H9 (cell line): Measurements from ENCODE around the gene ADAM11. TPM values are rescaled to one million over a fixed set of nuclear protein-coding genes. Genes with fewer than 3 reads are reported as not detected.

Experiments used
- DNase-seq: peaks from one replicate; pipeline ENCODE4 v3.0.0-alpha.2; 2017
- H2AFZ ChIP-seq: one replicate; pipeline ENCODE4 v1.6.1; 2013; ENCODE audit warnings: mild to moderate bottlenecking, low read length, control low read depth, moderate library complexity
- H2AK5ac ChIP-seq: 2 replicates; pipeline ENCODE4 v1.6.1; 2013; ENCODE audit warnings: low read length, control low read depth, mixed read lengths; ENCODE audit not compliant: insufficient read length
- H2BK120ac ChIP-seq: one replicate; pipeline ENCODE4 v1.6.1; 2013; ENCODE audit warnings: low read depth, mild to moderate bottlenecking, low read length, control low read depth, inconsistent platforms; ENCODE audit not compliant: poor library complexity, severe bottlenecking
- H2BK12ac ChIP-seq: 2 replicates; pipeline ENCODE4 v1.6.1; 2013; ENCODE audit warnings: low read length, control low read depth, mixed read lengths, low read depth; ENCODE audit not compliant: insufficient read length
- H2BK15ac ChIP-seq: 2 replicates; pipeline ENCODE4 v1.6.1; 2013; ENCODE audit warnings: low read depth, low read length, control low read depth
- H2BK20ac ChIP-seq: one replicate; pipeline ENCODE4 v1.6.1; 2013; ENCODE audit warnings: low read depth, mild to moderate bottlenecking, low read length, control low read depth, inconsistent platforms; ENCODE audit not compliant: poor library complexity, severe bottlenecking
- H2BK5ac ChIP-seq: 2 replicates; pipeline ENCODE4 v1.6.1; 2013; ENCODE audit warnings: low read length, control low read depth, mixed read lengths; ENCODE audit not compliant: insufficient read length
- H3K14ac ChIP-seq: 2 replicates; pipeline ENCODE4 v1.6.1; 2013; ENCODE audit warnings: low read length, control low read depth; ENCODE audit not compliant: insufficient read depth
- H3K18ac ChIP-seq: 2 replicates; pipeline ENCODE4 v1.6.1; 2013; ENCODE audit warnings: low read depth, mild to moderate bottlenecking, mixed read lengths, low read length, control low read depth; ENCODE audit not compliant: insufficient read length
- H3K23ac ChIP-seq: 2 replicates; pipeline ENCODE4 v1.6.1; 2013; ENCODE audit warnings: low read length, control low read depth, mixed read lengths, low read depth; ENCODE audit not compliant: insufficient read length
- H3K23me2 ChIP-seq: 2 replicates; pipeline ENCODE4 v1.6.1; 2013; ENCODE audit warnings: low read depth, mild to moderate bottlenecking, mixed read lengths, low read length, control low read depth; ENCODE audit not compliant: insufficient read length, poor library complexity, severe bottlenecking
- H3K27ac ChIP-seq: 2 replicates; pipeline ENCODE4 v1.5.1; 2013; ENCODE audit warnings: low read length, control low read depth, mixed read lengths, low read depth; ENCODE audit not compliant: insufficient read length
- H3K27me3 ChIP-seq: 2 replicates; pipeline ENCODE4 v1.6.1; 2013; ENCODE audit warnings: low read length, control low read depth, inconsistent platforms; ENCODE audit not compliant: insufficient read depth
- H3K4ac ChIP-seq: 2 replicates; pipeline ENCODE4 v1.6.1; 2013; ENCODE audit warnings: low read depth, mild to moderate bottlenecking, control low read depth, inconsistent platforms, low read length, moderate library complexity
- H3K4me1 ChIP-seq: 2 replicates; pipeline ENCODE4 v1.6.1; 2013; ENCODE audit warnings: low read length, control low read depth, inconsistent platforms; ENCODE audit not compliant: insufficient read depth
- H3K4me2 ChIP-seq: 2 replicates; pipeline ENCODE4 v1.6.1; 2013; ENCODE audit warnings: low read length, control low read depth, mixed read lengths; ENCODE audit not compliant: insufficient read length, insufficient read depth
- H3K56ac ChIP-seq: 2 replicates; pipeline ENCODE4 v1.6.1; 2013; ENCODE audit warnings: low read depth, mild to moderate bottlenecking, mixed read lengths, low read length, control low read depth; ENCODE audit not compliant: insufficient read length
- H3K79me1 ChIP-seq: 2 replicates; pipeline ENCODE4 v1.6.1; 2013; ENCODE audit warnings: low read depth, mild to moderate bottlenecking, moderate library complexity, low read length, control low read depth, inconsistent platforms; ENCODE audit not compliant: insufficient read depth, poor library complexity, severe bottlenecking
- H3K79me2 ChIP-seq: 2 replicates; pipeline ENCODE4 v1.6.1; 2013; ENCODE audit warnings: low read length, control low read depth, inconsistent platforms; ENCODE audit not compliant: insufficient read depth
- H3K9ac ChIP-seq: 2 replicates; pipeline ENCODE4 v1.6.1; 2013; ENCODE audit warnings: low read length, control low read depth, mixed read lengths; ENCODE audit not compliant: insufficient read length; ENCODE audit errors: extremely low read depth
- H3K9me3 ChIP-seq: one replicate; pipeline ENCODE4 v1.6.1; 2013; ENCODE audit warnings: low read depth, low read length, inconsistent platforms; ENCODE audit not compliant: control insufficient read depth
- H3T11ph ChIP-seq: one replicate; pipeline ENCODE4 v1.6.1; 2013; ENCODE audit warnings: mild to moderate bottlenecking, low read length, control low read depth, inconsistent platforms
- H4K20me1 ChIP-seq: one replicate; pipeline ENCODE4 v1.6.1; 2013; ENCODE audit not compliant: control insufficient read depth, insufficient read length, insufficient read depth
- H4K5ac ChIP-seq: 2 replicates; pipeline ENCODE4 v1.6.1; 2013; ENCODE audit warnings: low read depth, mild to moderate bottlenecking, mixed read lengths, low read length, control low read depth; ENCODE audit not compliant: insufficient read length
- H4K8ac ChIP-seq: replicated peaks from 2 replicates; pipeline ENCODE4 v1.6.1; 2013; ENCODE audit warnings: low read length, control low read depth, mixed read lengths, low read depth; ENCODE audit not compliant: insufficient read length
- H4K91ac ChIP-seq: 2 replicates; pipeline ENCODE4 v1.6.1; 2013; ENCODE audit warnings: low read depth, mild to moderate bottlenecking, moderate library complexity, mixed read lengths, low read length, control low read depth; ENCODE audit not compliant: insufficient read length
- H3K27ac Mint-ChIP-seq, 3 experiments: 2 replicates in 2 of 3; 3 replicates in 1 of 3; pipeline ENCODE4 v1.8.0; 2020 to 2021; ENCODE audit warnings: mixed read lengths in 3 of 3, mild to moderate bottlenecking in 1 of 3, moderate library complexity in 1 of 3
- H3K27me3 Mint-ChIP-seq: 2 replicates; pipeline ENCODE4 v1.8.0; 2021; ENCODE audit warnings: low read depth, mild to moderate bottlenecking, moderate library complexity, mixed read lengths
- H3K36me3 Mint-ChIP-seq, 3 experiments: 2 replicates in 2 of 3; 3 replicates in 1 of 3; pipeline ENCODE4 v1.8.0; 2020 to 2021; ENCODE audit warnings: low read depth in 3 of 3, mixed read lengths in 3 of 3; ENCODE audit not compliant: insufficient read depth in 1 of 3
- H3K4me1 Mint-ChIP-seq, 2 experiments: 2 replicates each; pipeline ENCODE4 v1.8.0; 2020; ENCODE audit warnings: mixed read lengths in 2 of 2
- H3K4me3 Mint-ChIP-seq, 2 experiments: 2 replicates in 1 of 2; 3 replicates in 1 of 2; pipeline ENCODE4 v1.8.0; 2020 to 2021; ENCODE audit warnings: mild to moderate bottlenecking in 2 of 2, mixed read lengths in 2 of 2, moderate library complexity in 1 of 2
- H3K9me3 Mint-ChIP-seq, 2 experiments: 2 replicates in 1 of 2; 3 replicates in 1 of 2; pipeline ENCODE4 v1.8.0; 2020; ENCODE audit warnings: mild to moderate bottlenecking in 2 of 2, mixed read lengths in 2 of 2, moderate library complexity in 1 of 2
- CTCF ChIP-seq: fragments of 200-600 bp; sonication (generic); conservative IDR thresholded peaks from 3 replicates; pipeline ENCODE4 v1.8.0; 2021; ENCODE audit warnings: antibody characterized with exemption, mild to moderate bottlenecking
- WGBS: extraction: QIAGEN DNeasy Blood & Tissue Kit; methylation state at CpG from one replicate; pipeline ENCODE4 v1.1.7; 2013; ENCODE audit warnings: missing lambda C conversion rate, low lambda C conversion rate, mixed read lengths; ENCODE audit not compliant: insufficient read length; ENCODE audit errors: extremely low coverage; 5-methylcytosine and 5-hydroxymethylcytosine counted together
- total RNA-seq: library from RNA; stranded (reverse); gene quantifications from 2 replicates; pipeline ENCODE4 v1.2.1, GENCODE V29; 2021

ADAM11 gene
- total RNA-seq, 1 experiment from 2014 or later: 4.6 TPM

DNA sequence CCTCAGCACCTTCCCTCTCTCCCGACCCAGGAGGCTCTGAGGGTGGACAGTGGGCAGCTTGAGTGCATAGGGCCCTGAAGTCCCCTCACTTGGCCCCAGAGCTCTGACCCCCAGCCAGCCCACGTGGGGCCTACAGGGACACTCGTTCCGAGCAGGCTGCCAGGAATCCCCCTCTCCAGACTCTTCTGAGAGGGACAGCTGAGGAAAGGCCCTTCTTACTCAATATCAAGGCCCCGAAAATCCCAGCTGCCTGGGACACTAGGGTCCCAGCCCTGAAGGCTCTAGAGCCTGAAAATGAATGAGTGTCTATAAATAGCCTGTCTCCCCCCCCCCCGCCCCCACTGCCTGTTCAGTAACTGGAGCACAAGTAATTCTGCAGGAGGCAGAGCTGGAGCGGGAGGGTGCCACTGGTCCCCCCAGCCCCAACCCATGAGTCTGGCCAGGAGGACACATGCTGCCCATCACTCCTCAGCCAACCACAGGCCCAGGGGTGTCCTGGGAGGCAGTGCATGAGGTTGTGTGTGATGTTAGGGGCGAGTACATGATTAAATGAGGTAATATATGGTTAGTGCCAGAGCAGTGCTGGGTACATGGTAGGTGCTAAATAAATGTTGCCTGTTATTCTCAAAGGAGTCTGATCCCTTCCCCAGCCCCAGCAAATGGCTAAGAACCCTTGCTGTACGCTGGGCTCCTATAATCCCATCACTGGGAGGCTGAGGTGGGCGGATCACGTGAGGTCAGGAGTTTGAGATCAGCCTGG, 11.6 kb downstream of the ADAM11 start:
- no peak overlapping the region for H3K56ac ChIP-seq
- H3T11ph ChIP-seq: no peak overlapping the region
- no peaks in the 10 kb centered on the region for H3K79me2 ChIP-seq
- no peak overlapping the region for H2BK12ac ChIP-seq
- no peak overlapping the region for H2BK5ac ChIP-seq
- no peak overlapping the region for H2BK15ac ChIP-seq
- no peak overlapping the region for H3K27ac Mint-ChIP-seq
- peaks cover 33% of the 10 kb centered on the region for H3K27me3 Mint-ChIP-seq
- no peak overlapping the region for H2BK120ac ChIP-seq
- H2AK5ac ChIP-seq: no peak overlapping the region
- no peaks in the 10 kb centered on the region for H3K9me3 Mint-ChIP-seq
- H3K27me3 ChIP-seq: no peaks in the 10 kb centered on the region
- no peaks in the 10 kb centered on the region for H4K20me1 ChIP-seq
- no peak overlapping the region for H3K4ac ChIP-seq
- no peak overlapping the region for H3K18ac ChIP-seq
- H3K4me1 ChIP-seq: no peaks in the 10 kb centered on the region
- no peak overlapping the region for H4K91ac ChIP-seq
- H4K5ac ChIP-seq: no peak overlapping the region
- peaks cover 7% of the 10 kb centered on the region for H3K23me2 ChIP-seq
- no peak overlapping the region for H2BK20ac ChIP-seq
- TF ChIP-seq CTCF: no peak
- no peak overlapping the region for H3K9ac ChIP-seq
- H3K9me3 ChIP-seq: no peaks in the 10 kb centered on the region
- no peak overlapping the region for H3K14ac ChIP-seq
- H3K79me1 ChIP-seq: no peaks in the 10 kb centered on the region
- WGBS: no CpG with 5 or more reads among the region's 11 CpGs
- H3K23ac ChIP-seq: no peak overlapping the region
- H3K4me1 Mint-ChIP-seq: peaks cover 18 to 27% of the 10 kb centered on the region in 2 experiments
- DNase-seq: no peak
- no peak overlapping the region for H4K8ac ChIP-seq
- no peak overlapping the region for H3K4me2 ChIP-seq
- H3K36me3 Mint-ChIP-seq: no peaks in the 10 kb centered on the region
- H2AFZ ChIP-seq: no peak overlapping the region
- no peak overlapping the region for H3K27ac ChIP-seq
- no peak overlapping the region; a peak in 1 of 5 replicates for H3K4me3 Mint-ChIP-seq
